SK-N-MC (cell line): Measurements from ENCODE around the gene CFAP20DC.

Experiments used
- EZH2 ChIP-seq: fragments of 200-600 bp; sonication (generic); IDR thresholded peaks from one replicate; pipeline ENCODE4 v1.6.1; 2017; ENCODE audit warnings: antibody characterized with exemption
- FOXP2 ChIP-seq: optimal IDR thresholded peaks from 2 replicates; pipeline ENCODE3; 2011; ENCODE audit warnings: mild to moderate bottlenecking, moderate library complexity; ENCODE audit not compliant: insufficient read depth; ENCODE audit errors: extremely low read length, control extremely low read depth
- POLR2AphosphoS5 ChIP-seq: IDR thresholded peaks from 2 replicates; pipeline ENCODE4 v1.6.1; 2012; ENCODE audit warnings: mild to moderate bottlenecking, low read depth, low read length, borderline replicate concordance

GRCh38 chr3:58723173-58723572 is 326.7 kb downstream of the CFAP20DC start:
- TF ChIP-seq POLR2AphosphoS5 (no peak), EZH2 (no peak), FOXP2 (no peak)
